Panc1 (cell line): ENCODE data around the gene ERBB3. TPM values are rescaled to one million over a fixed set of nuclear protein-coding genes. Genes with fewer than 3 reads are reported as not detected.

Experiments
- ATAC-seq: fragments of 200-7000 bp; cut with Tn5 transposase; 2 replicates; pipeline ENCODE4 v1.9.1; 2020; ENCODE audit warnings: mild to moderate bottlenecking, moderate library complexity
- BruUV-seq: library from RNA; stranded (reverse); fragments of 400-500 nt; replicated peaks from 2 replicates; lab custom pipeline; 2021; lab: Mats Ljungman, UMichigan
- CTCF ChIA-PET: fragments of 300-600 bp; sonication (Branson Sonifier 250); formaldehyde crosslinking; loops from one replicate; lab custom pipeline; 2022; ENCODE audit warnings: antibody characterized with exemption; lab: Charles Lee
- POLR2A ChIA-PET: fragments of 300-600 bp; sonication (Branson Sonifier 250); formaldehyde crosslinking; loops from one replicate; lab custom pipeline; 2022; ENCODE audit warnings: antibody characterized with exemption; lab: Charles Lee
- DNase-seq: peaks from one replicate; pipeline ENCODE4 v3.0.0-alpha.2; 2010; ENCODE audit warnings: low read depth, low spot score
- H3K27ac ChIP-seq: 2 replicates; pipeline ENCODE4 v1.5.1; 2011; ENCODE audit warnings: mild to moderate bottlenecking, low read length, inconsistent platforms
- H3K27me3 ChIP-seq: fragments of 200-500 bp; sonication (Bioruptor generic); 2 replicates; pipeline ENCODE4 v1.6.0; 2014; ENCODE audit warnings: low read length, inconsistent platforms; ENCODE audit not compliant: control insufficient read depth, insufficient read depth
- H3K36me3 ChIP-seq: fragments of 200-500 bp; sonication (Bioruptor generic); 2 replicates; pipeline ENCODE4 v1.5.1; 2014; ENCODE audit warnings: inconsistent platforms, mild to moderate bottlenecking, low read length, moderate library complexity; ENCODE audit not compliant: control insufficient read depth, insufficient read depth
- H3K4me1 ChIP-seq: 2 replicates; pipeline ENCODE4 v1.5.1; 2011; ENCODE audit warnings: inconsistent platforms, mild to moderate bottlenecking, low read length, moderate library complexity; ENCODE audit not compliant: control insufficient read depth, insufficient read depth
- H3K4me3 ChIP-seq, 2 experiments: 2 replicates each; pipeline ENCODE4 v1.5.1; 2011 to 2012; ENCODE audit warnings: low read depth in 2 of 2, low read length in 2 of 2, mild to moderate bottlenecking in 2 of 2, inconsistent platforms in 1 of 2, moderate library complexity in 1 of 2
- H3K9me3 ChIP-seq: fragments of 200-500 bp; sonication (Bioruptor generic); 2 replicates; pipeline ENCODE4 v1.5.1; 2014; ENCODE audit warnings: low read depth, mild to moderate bottlenecking, inconsistent platforms, low read length, moderate library complexity; ENCODE audit not compliant: control insufficient read depth, insufficient read depth
- CTCF ChIP-seq: fragments of 450-650 bp; IDR thresholded peaks from 2 replicates; pipeline ENCODE4 v1.5.1; 2017; ENCODE audit warnings: mild to moderate bottlenecking
- POLR2AphosphoS5 ChIP-seq: IDR thresholded peaks from 2 replicates; pipeline ENCODE4 v1.6.1; 2012; ENCODE audit warnings: mild to moderate bottlenecking, low read depth, low read length, moderate library complexity
- REST ChIP-seq, 2 experiments: IDR thresholded peaks; 2 replicates each; pipeline ENCODE4 v1.6.1; 2011 to 2012; ENCODE audit warnings: low read depth in 2 of 2, control low read depth in 1 of 2, low read length in 1 of 2, mild to moderate bottlenecking in 1 of 2, moderate library complexity in 1 of 2; ENCODE audit not compliant: insufficient read depth in 1 of 2
- SIN3A ChIP-seq: IDR thresholded peaks from 2 replicates; pipeline ENCODE4 v1.6.1; 2012; ENCODE audit warnings: low read depth, mild to moderate bottlenecking, low read length, moderate library complexity, borderline replicate concordance; ENCODE audit not compliant: insufficient read depth
- TCF7L2 ChIP-seq: IDR thresholded peaks from 2 replicates; pipeline ENCODE4 v1.6.1; 2011; ENCODE audit warnings: mild to moderate bottlenecking, low read depth, low read length, inconsistent platforms
- in situ Hi-C: cut with HindIII; loops from 2 replicates; pipeline ENCODE4 v1.10.0; 2016; ENCODE audit warnings: low sequenced_read_pairs, low pct_unique_long_range_greater_than_20kb
- intact Hi-C: fragments of 100-400 bp; cut with micrococcal nuclease; formaldehyde crosslinking; loops from one replicate; pipeline ENCODE4 v1.10.0; 2022; ENCODE audit not compliant: unreplicated experiment
- total RNA-seq: library from RNA; stranded (reverse); gene quantifications from one replicate; pipeline ENCODE4 v1.2.1, GENCODE V29; 2021; ENCODE audit not compliant: unreplicated experiment

ERBB3 gene
- total RNA-seq, 1 experiment from 2014 or later = 0.90 TPM

GRCh38 chr12:56117778-56118687 lies 38.1 kb downstream of the ERBB3 start, which contains the start of gene ZC3H10:
Gene ZC3H10 (plus strand): TSS chr12:56118266. CDS start chr12:56120563, 2,297 bp downstream.
- Histone ChIP-seq H3K4me1 (peaks cover 30% of the 10 kb centered on the region), H3K27me3 (no peaks in the 10 kb centered on the region), H3K27ac (peak within 1 kb of the TSS; percentile 95), H3K4me3 (peak within 1 kb of the TSS; percentile 69 to 100), H3K9me3 (no peaks in the 10 kb centered on the region), H3K36me3 (peaks cover 12% of the 10 kb centered on the region)
- BruUV-seq = no TSS peak
- TF ChIP-seq CTCF (peak; percentile 72), REST (IDR thresholded peaks at IDR 0.05; ENCODE audit: insufficient read depth in 1 of 2, low read depth in 2 of 2, low read length in 1 of 2) (no peak; a peak in 1 of 4 replicates), TCF7L2 (peak; percentile 68), POLR2AphosphoS5 (peak; percentile 100), SIN3A (peak; percentile 98; the same call in 1 of the 2 replicates)
- DNase-seq = peak; percentile 100
- ATAC-seq = peak; percentile 90
- in situ Hi-C loops (no loop called here), intact Hi-C loops (loop anchor here (5.0 to 10.0 kb wide), 2 partner anchors 39 to 73 kb away; partner anchors contain the start of genes MYL6 and RPS26)
- ChIA-PET POLR2A (interaction anchor here (0.6 to 1.2 kb wide), 5 partner anchors 10 to 71 kb away, joined by 3 to 8 read pairs (median 3); partner anchors contain the start of genes ESYT1, MYL6 and SMARCC2), CTCF (interaction anchor here (1.0 to 1.6 kb wide), 4 partner anchors 10 to 72 kb away, joined by 3 to 14 read pairs (median 5); partner anchors contain the start of genes ESYT1 and SMARCC2)

GRCh38 chr12:56118688-56119357 lies 38.9 kb downstream of the ERBB3 start:
- H3K4me1 ChIP-seq = peaks cover 27% of the 10 kb centered on the region
- H3K27ac ChIP-seq = peak overlapping the region; percentile 82
- H3K4me3 ChIP-seq = peak overlapping the region; percentile 69 to 100
- BruUV-seq = no TSS peak
- H3K9me3 ChIP-seq = no peaks in the 10 kb centered on the region
- H3K27me3 ChIP-seq = no peaks in the 10 kb centered on the region
- ATAC-seq (peak; percentile 2), DNase-seq (no peak)
- in situ Hi-C loops = no loop called here
- TF ChIP-seq CTCF (no peak), REST (IDR thresholded peaks at IDR 0.05; ENCODE audit: insufficient read depth in 1 of 2, low read depth in 2 of 2, low read length in 1 of 2) (no peak), TCF7L2 (no peak), SIN3A (no peak), POLR2AphosphoS5 (no peak)
- ChIA-PET CTCF (interaction anchor here (1.0 to 1.6 kb wide), 5 partner anchors 9 to 71 kb away, joined by 3 to 14 read pairs (median 4); partner anchors contain the start of genes ESYT1 and SMARCC2), POLR2A (interaction anchor here (0.6 to 1.2 kb wide), 4 partner anchors 15 to 70 kb away, joined by 3 to 8 read pairs (median 3); partner anchors contain the start of genes MYL6 and SMARCC2)
- H3K36me3 ChIP-seq = peaks cover 8% of the 10 kb centered on the region; the same call in 1 of the 2 replicates
- intact Hi-C loops = loop anchor here (1.0 to 10.0 kb wide), 3 partner anchors 38 to 74 kb away; partner anchors contain the start of genes MYL6, RPS26 and SMARCC2
